Body of pancreas (tissue), 4 donors: ENCODE data around the gene TOX2. TPM values are rescaled to one million over a fixed set of nuclear protein-coding genes. Genes with fewer than 3 reads are reported as not detected.

Experiments used
- ATAC-seq: fragments of 150-250 bp; one replicate; pipeline ENCODE4 v1.9.1; 2016
- DNase-seq, 4 donors: peaks; one replicate each; pipeline ENCODE4 v3.0.0-alpha.2; 2019
- H3K27ac ChIP-seq, 4 donors: fragments of 200-600 bp; sonication (generic); 1 replicate in 3 of 4; 2 replicates in 1 of 4; pipeline versions ENCODE4 v1.5.1 to v1.6.1; 2016 to 2019; ENCODE audit warnings: mild to moderate bottlenecking in 1 of 4, mixed read lengths in 1 of 4, moderate library complexity in 1 of 4
- H3K27me3 ChIP-seq, 2 donors: fragments of 200-600 bp; sonication (generic); one replicate each; pipeline ENCODE4 v1.6.0; 2016; ENCODE audit warnings: mild to moderate bottlenecking in 1 of 2
- H3K36me3 ChIP-seq, 2 donors: fragments of 200-600 bp; sonication (generic); replicated peaks in 1 of 2; 2 replicates each; pipeline ENCODE4 v1.5.1; 2016; ENCODE audit warnings: low read depth in 2 of 2; ENCODE audit not compliant: insufficient read depth in 1 of 2
- H3K4me1 ChIP-seq: fragments of 200-600 bp; sonication (generic); one replicate; pipeline ENCODE4 v1.6.0; 2016
- H3K4me3 ChIP-seq, 2 donors: fragments of 200-600 bp; sonication (generic); 1 replicate in 1 of 2; 2 replicates in 1 of 2; pipeline ENCODE4 v1.5.1; 2016 to 2019
- H3K9me3 ChIP-seq, 3 donors: fragments of 200-600 bp; sonication (generic); 1 replicate in 2 of 3; 2 replicates in 1 of 3; pipeline ENCODE4 v1.5.1; 2016
- CTCF ChIP-seq, 7 experiments: fragments of 450-650 bp in 4 of 7; fragments of 200-600 bp in 3 of 7; sonication (generic) in 3 of 7; IDR thresholded peaks; one replicate each; pipeline ENCODE4 v1.5.1; 2016 to 2019; ENCODE audit warnings: antibody characterized with exemption in 7 of 7
- POLR2A ChIP-seq, 3 donors: fragments of 450-650 bp; IDR thresholded peaks; one replicate each; pipeline ENCODE4 v1.6.1; 2016; ENCODE audit warnings: antibody characterized with exemption in 3 of 3, mild to moderate bottlenecking in 2 of 3
- WGBS, 2 donors: methylation state at CpG; one replicate each; pipeline ENCODE4 v1.1.5; 2017; 5-methylcytosine and 5-hydroxymethylcytosine counted together
- intact Hi-C: fragments of 100-400 bp; cut with DNase I; formaldehyde crosslinking; loops from one replicate; pipeline ENCODE4 v1.15.1; 2023
- total RNA-seq, 2 donors: library from RNA; depleted of rRNA; stranded (reverse); fragments of >200 nt; gene quantifications; one replicate each; pipeline ENCODE4 v1.1.0, GENCODE V29; 2016

The TOX2 gene
- total RNA-seq, 2 donors from 2014 or later, result 1.8 to 2.0 TPM

GRCh38 chr20:43957392-43957791, 42.7 kb downstream of the TOX2 start:
- no peak overlapping the region for H3K27ac ChIP-seq
- WGBS, 2 donors, result 38 to 49% methylated on average over 3 of the region's 3 CpGs
- ATAC-seq (no peak), DNase-seq (no peak)
- no peak for TF ChIP-seq POLR2A (IDR thresholded peaks at IDR 0.05)
- no peak for TF ChIP-seq CTCF (IDR thresholded peaks at IDR 0.05)
- H3K36me3 ChIP-seq, result no peaks in the 10 kb centered on the region
- no peaks in the 10 kb centered on the region for H3K9me3 ChIP-seq
- intact Hi-C loops, result no loop called here
- peaks cover 18% of the 10 kb centered on the region for H3K4me1 ChIP-seq
- no peak overlapping the region for H3K4me3 ChIP-seq
- H3K27me3 ChIP-seq, result no peaks in the 10 kb centered on the region

- H3K4me1 ChIP-seq, result peaks cover 18% of the 10 kb centered on the region
- WGBS, 2 donors, result 63% methylated on average over 2 of the region's 2 CpGs
- no peaks in the 10 kb centered on the region for H3K27me3 ChIP-seq
- no peaks in the 10 kb centered on the region for H3K36me3 ChIP-seq
- ATAC-seq (no peak), DNase-seq (no peak)
- H3K4me3 ChIP-seq, result no peak overlapping the region
- no peak for TF ChIP-seq CTCF (IDR thresholded peaks at IDR 0.05)
- TF ChIP-seq POLR2A (IDR thresholded peaks at IDR 0.05), result no peak
- H3K27ac ChIP-seq, result no peak overlapping the region
- intact Hi-C loops, result no loop called here
- H3K9me3 ChIP-seq, result no peaks in the 10 kb centered on the region
Observed at GRCh38 chr20:43958626-43959025, 44.0 kb downstream of the TOX2 start.

GRCh38 chr20:43959079-43959919, 44.6 kb downstream of the TOX2 start:
- Histone ChIP-seq H3K36me3 (no peaks in the 10 kb centered on the region), H3K4me1 (peaks cover 18% of the 10 kb centered on the region), H3K27me3 (no peaks in the 10 kb centered on the region), H3K27ac (peak overlapping the region in 1 of 4 donors; percentile 49), H3K9me3 (no peaks in the 10 kb centered on the region), H3K4me3 (no peak overlapping the region)
- DNase-seq (peak; percentile 22 to 49 (median 36)), ATAC-seq (peak; percentile 12)
- WGBS, 2 donors, result 1 to 11% methylated on average over 18 to 19 of the region's 19 CpGs
- intact Hi-C loops, result no loop called here
- TF ChIP-seq POLR2A (IDR thresholded peaks at IDR 0.05) (no peak), CTCF (IDR thresholded peaks at IDR 0.05) (no peak)

GRCh38 chr20:43959920-43960227, 45.2 kb downstream of the TOX2 start:
- Histone ChIP-seq H3K4me1 (peaks cover 18% of the 10 kb centered on the region), H3K4me3 (no peak overlapping the region), H3K27me3 (no peaks in the 10 kb centered on the region), H3K36me3 (no peaks in the 10 kb centered on the region), H3K27ac (peak overlapping the region in 1 of 4 donors; percentile 49), H3K9me3 (no peaks in the 10 kb centered on the region)
- no peak for DNase-seq
- intact Hi-C loops, result no loop called here
- 58 to 60% methylated on average over 4 of the region's 4 CpGs for WGBS, 2 donors
- no peak for ATAC-seq
- no peak for TF ChIP-seq CTCF (IDR thresholded peaks at IDR 0.05)
- TF ChIP-seq POLR2A (IDR thresholded peaks at IDR 0.05), result no peak

GRCh38 chr20:43960231-43960630, 45.6 kb downstream of the TOX2 start:
- H3K27ac ChIP-seq, result no peak overlapping the region
- WGBS, 2 donors, result 86 to 88% methylated on average over 2 of the region's 2 CpGs
- H3K4me1 ChIP-seq, result peaks cover 18% of the 10 kb centered on the region
- H3K36me3 ChIP-seq, result no peaks in the 10 kb centered on the region
- H3K9me3 ChIP-seq, result no peaks in the 10 kb centered on the region
- no peak for ATAC-seq
- no peaks in the 10 kb centered on the region for H3K27me3 ChIP-seq
- TF ChIP-seq CTCF (IDR thresholded peaks at IDR 0.05) (no peak), POLR2A (IDR thresholded peaks at IDR 0.05) (no peak)
- DNase-seq, result no peak
- no peak overlapping the region for H3K4me3 ChIP-seq
- intact Hi-C loops, result no loop called here
